Measurements from ENCODE around the gene DYNLL1. TPM values are rescaled to one million over a fixed set of nuclear protein-coding genes. Genes with fewer than 3 reads are reported as not detected.

Gene DYNLL1
- total RNA-seq, 3 donors from 2014 or later = 155 to 170 (median 167) TPM

- no peaks in the 10 kb centered on the region for H3K9me3 ChIP-seq
- no peak for TF ChIP-seq POLR2A (IDR thresholded peaks at IDR 0.05)
- no peak for TF ChIP-seq CTCF (IDR thresholded peaks at IDR 0.05)
- TF ChIP-seq POLR2AphosphoS5 (IDR thresholded peaks at IDR 0.05) = no peak
- no peaks in the 10 kb centered on the region for H3K27me3 ChIP-seq
- H3K27ac ChIP-seq = no peak overlapping the region
- no peak overlapping the region for H3K4me3 ChIP-seq
- H3K36me3 ChIP-seq = peaks cover 3% of the 10 kb centered on the region
- no peaks in the 10 kb centered on the region for H3K4me1 ChIP-seq
- intact Hi-C loops (cut with DNase I; ENCODE audit: low total_unique reads) = no loop called here
- no peak for DNase-seq (ENCODE audit: low spot score in 2 of 2)
Observed at GRCh38 chr12:120455302-120455701, 40.6 kb upstream of the DYNLL1 start.

GRCh38 chr12:120457133-120457532 lies 38.8 kb upstream of the DYNLL1 start:
- H3K4me1 ChIP-seq = no peaks in the 10 kb centered on the region
- DNase-seq (ENCODE audit: low spot score in 2 of 2) = no peak
- TF ChIP-seq CTCF (IDR thresholded peaks at IDR 0.05) (no peak), POLR2AphosphoS5 (IDR thresholded peaks at IDR 0.05) (no peak), POLR2A (IDR thresholded peaks at IDR 0.05) (no peak)
- no peak overlapping the region for H3K27ac ChIP-seq
- H3K9me3 ChIP-seq = no peaks in the 10 kb centered on the region
- no peaks in the 10 kb centered on the region for H3K27me3 ChIP-seq
- intact Hi-C loops (cut with DNase I; ENCODE audit: low total_unique reads) = no loop called here
- H3K36me3 ChIP-seq = peaks cover 3% of the 10 kb centered on the region
- H3K4me3 ChIP-seq = no peak overlapping the region

- intact Hi-C loops (cut with DNase I; ENCODE audit: low total_unique reads) = no loop called here
- H3K36me3 ChIP-seq = peaks cover 8% of the 10 kb centered on the region
- no peak overlapping the region for H3K27ac ChIP-seq
- H3K27me3 ChIP-seq = no peaks in the 10 kb centered on the region
- TF ChIP-seq POLR2AphosphoS5 (IDR thresholded peaks at IDR 0.05) = no peak
- TF ChIP-seq POLR2A (IDR thresholded peaks at IDR 0.05) = no peak
- no peak for TF ChIP-seq CTCF (IDR thresholded peaks at IDR 0.05)
- no peaks in the 10 kb centered on the region for H3K9me3 ChIP-seq
- H3K4me1 ChIP-seq = no peaks in the 10 kb centered on the region
- no peak for DNase-seq (ENCODE audit: low spot score in 2 of 2)
- H3K4me3 ChIP-seq = no peak overlapping the region
Observed at GRCh38 chr12:120460157-120460556, 35.8 kb upstream of the DYNLL1 start.

- no peak overlapping the region for H3K27ac ChIP-seq
- no peaks in the 10 kb centered on the region for H3K9me3 ChIP-seq
- peaks cover 0 to 8% of the 10 kb centered on the region in 2 donors for H3K4me1 ChIP-seq
- H3K27me3 ChIP-seq = no peaks in the 10 kb centered on the region
- H3K4me3 ChIP-seq = no peak overlapping the region
- intact Hi-C loops (cut with DNase I; ENCODE audit: low total_unique reads) = no loop called here
- TF ChIP-seq POLR2A (IDR thresholded peaks at IDR 0.05) = no peak
- TF ChIP-seq POLR2AphosphoS5 (IDR thresholded peaks at IDR 0.05) = no peak
- no peak for TF ChIP-seq CTCF (IDR thresholded peaks at IDR 0.05)
- no peak for DNase-seq (ENCODE audit: low spot score in 2 of 2)
- H3K36me3 ChIP-seq = peaks cover 8% of the 10 kb centered on the region
Observed at GRCh38 chr12:120462099-120462640, 33.7 kb upstream of the DYNLL1 start.

- H3K27me3 ChIP-seq = no peaks in the 10 kb centered on the region
- H3K4me1 ChIP-seq = peaks cover 0 to 8% of the 10 kb centered on the region in 2 donors
- H3K4me3 ChIP-seq = no peak overlapping the region
- H3K27ac ChIP-seq = no peak overlapping the region
- H3K9me3 ChIP-seq = no peaks in the 10 kb centered on the region
- peaks cover 8% of the 10 kb centered on the region for H3K36me3 ChIP-seq
- intact Hi-C loops (cut with DNase I; ENCODE audit: low total_unique reads) = no loop called here
- DNase-seq (ENCODE audit: low spot score in 2 of 2) = no peak
- no peak for TF ChIP-seq CTCF (IDR thresholded peaks at IDR 0.05)
- TF ChIP-seq POLR2AphosphoS5 (IDR thresholded peaks at IDR 0.05) = no peak
- no peak for TF ChIP-seq POLR2A (IDR thresholded peaks at IDR 0.05)
Observed at GRCh38 chr12:120463712-120464111, 32.2 kb upstream of the DYNLL1 start.

All from breast epithelium (tissue), 4 donors.